GM06990 (cell line): ENCODE results near the gene GOLGA8J.
"Not testable (repeated sequence)": the region's sequence is repeated elsewhere in the genome, so short reads cannot be mapped to it uniquely, and the experiment has no call there.

Source experiments
- DNase-seq: peaks from one replicate; pipeline ENCODE4 v3.0.0-alpha.2; 2011; ENCODE audit not compliant: insufficient read length; ENCODE audit errors: extremely low read depth
- H3K27me3 ChIP-seq: replicated peaks from 2 replicates; pipeline ENCODE4 v1.6.0; 2011; ENCODE audit warnings: low read length; ENCODE audit not compliant: control insufficient read depth, insufficient read depth
- H3K36me3 ChIP-seq: 2 replicates; pipeline ENCODE4 v1.5.1; 2011; ENCODE audit warnings: low read length; ENCODE audit not compliant: control insufficient read depth, insufficient read depth
- H3K4me3 ChIP-seq: replicated peaks from 2 replicates; pipeline ENCODE4 v1.5.1; 2011; ENCODE audit warnings: low read depth, mild to moderate bottlenecking, control low read depth, low read length
- CTCF ChIP-seq: IDR thresholded peaks from 2 replicates; pipeline ENCODE4 v1.5.1; 2011; ENCODE audit warnings: low read length, control low read depth, mild to moderate bottlenecking, inconsistent platforms; ENCODE audit not compliant: insufficient read depth, poor library complexity, severe bottlenecking

GOLGA8J gene

GRCh38 chr15:30041868-30042267 lies 40.9 kb upstream of the GOLGA8J start:
- DNase-seq = no peak
- TF ChIP-seq CTCF = no peak
- Histone ChIP-seq H3K36me3 (no peaks in the 10 kb centered on the region), H3K4me3 (no peak overlapping the region), H3K27me3 (no peaks in the 10 kb centered on the region)

DNA sequence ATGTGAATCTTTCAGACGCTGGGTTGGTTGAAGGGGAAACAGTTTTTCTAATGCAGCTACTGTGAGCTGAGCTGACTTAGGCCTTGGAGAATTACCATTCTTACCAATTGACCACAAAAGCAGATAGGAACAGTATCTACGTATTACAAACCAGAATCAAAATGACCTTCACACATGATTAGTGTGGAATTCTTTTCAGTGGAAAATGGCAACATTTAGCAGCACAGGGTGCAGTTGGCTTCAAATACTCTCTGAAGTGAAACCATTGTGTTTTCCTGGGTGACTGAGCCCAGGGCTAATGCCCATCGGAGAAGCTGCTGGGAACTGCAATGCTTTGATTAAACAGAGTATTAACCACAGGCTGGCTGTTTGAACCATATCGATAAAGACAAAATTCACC lies 40.2 kb upstream of the GOLGA8J start:
- no peak for DNase-seq
- Histone ChIP-seq H3K36me3 (no peaks in the 10 kb centered on the region), H3K4me3 (no peak overlapping the region), H3K27me3 (no peaks in the 10 kb centered on the region)
- no peak for TF ChIP-seq CTCF

GRCh38 chr15:30043211-30043655 lies 39.5 kb upstream of the GOLGA8J start:
- H3K4me3 ChIP-seq = no peak overlapping the region
- no peaks in the 10 kb centered on the region for H3K36me3 ChIP-seq
- DNase-seq = no peak
- no peak for TF ChIP-seq CTCF
- H3K27me3 ChIP-seq = no peaks in the 10 kb centered on the region

DNA sequence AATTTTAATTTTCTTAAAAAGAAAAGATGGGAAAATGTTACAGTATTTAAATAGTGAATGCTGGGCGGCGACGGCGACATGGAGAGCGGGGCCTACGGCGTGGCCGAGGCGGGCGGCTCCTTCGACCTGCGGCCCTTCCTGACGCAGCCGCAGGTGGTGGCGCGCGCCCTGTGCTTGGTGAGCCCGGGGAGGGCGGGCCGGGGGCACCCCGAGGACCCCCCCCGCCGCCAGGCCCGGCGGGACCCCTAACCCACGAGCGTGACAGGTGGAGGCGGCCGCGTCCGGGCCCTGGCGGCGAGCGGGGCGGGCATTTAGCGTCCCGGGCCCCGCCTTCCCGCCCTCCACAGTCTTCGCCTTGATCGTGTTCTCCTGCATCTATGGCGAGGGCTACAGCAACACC lies 38.4 kb upstream of the GOLGA8J start:
- TF ChIP-seq CTCF = no peak
- Histone ChIP-seq H3K36me3 (no peaks in the 10 kb centered on the region), H3K4me3 (no peak overlapping the region), H3K27me3 (no peaks in the 10 kb centered on the region)
- no peak for DNase-seq

DNA sequence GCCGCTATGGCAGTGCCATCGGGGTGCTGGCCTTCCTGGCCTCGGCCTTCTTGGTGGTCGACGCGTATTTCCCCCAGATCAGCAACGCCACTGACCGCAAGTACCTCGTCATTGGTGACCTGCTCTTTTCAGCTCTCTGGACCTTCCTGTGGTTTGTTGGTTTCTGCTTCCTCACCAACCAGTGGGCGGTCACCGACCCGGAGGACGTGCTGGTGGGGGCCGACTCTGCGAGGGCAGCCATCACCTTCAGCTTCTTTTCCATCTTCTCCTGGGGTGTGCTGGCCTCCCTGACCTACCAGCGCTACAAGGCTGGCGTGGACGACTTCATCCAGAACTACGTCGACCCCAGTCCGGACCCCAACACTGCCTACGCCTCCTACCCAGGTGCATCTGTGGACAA lies 37.9 kb upstream of the GOLGA8J start:
- H3K36me3 ChIP-seq, H3K27me3 ChIP-seq, DNase-seq, H3K4me3 ChIP-seq: not testable (repeated sequence)

DNA sequence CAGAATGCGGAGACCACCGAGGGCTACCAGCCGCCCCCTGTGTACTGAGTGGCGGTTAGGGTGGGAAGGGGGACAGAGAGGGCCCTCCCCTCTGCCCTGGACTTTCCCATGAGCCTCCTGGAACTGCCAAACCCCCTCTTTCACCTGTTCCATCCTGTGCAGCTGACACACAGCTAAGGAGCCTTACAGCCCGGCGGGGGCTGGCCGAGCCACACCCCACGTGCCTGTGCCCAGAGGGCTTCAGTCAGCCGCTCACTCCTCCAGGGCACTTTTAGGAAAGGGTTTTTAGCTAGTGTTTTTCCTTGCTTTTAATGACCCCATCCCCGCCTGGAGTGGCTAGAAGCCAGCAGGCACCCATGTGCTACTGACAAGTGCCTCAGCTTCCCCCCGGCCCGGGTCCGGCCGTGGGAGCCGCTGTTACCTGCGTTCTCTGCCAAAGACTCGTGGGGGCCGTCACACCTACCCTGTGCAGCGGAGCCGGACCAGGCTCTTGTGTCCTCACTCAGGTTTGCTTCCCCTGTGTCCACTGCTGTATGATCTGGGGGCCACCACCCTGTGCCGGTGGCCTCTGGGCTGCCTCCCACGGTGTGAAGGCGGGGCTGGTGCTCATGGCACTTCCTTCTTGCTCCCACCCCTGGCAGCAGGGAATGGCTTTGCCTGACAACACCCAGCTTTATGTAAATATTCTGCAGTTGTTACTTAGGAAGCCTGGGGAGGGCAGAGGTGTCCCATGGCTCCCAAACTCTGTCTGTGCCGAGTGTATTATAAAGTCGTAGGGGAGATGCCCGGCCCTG lies 37.3 kb upstream of the GOLGA8J start:
- not testable (repeated sequence) for H3K36me3 ChIP-seq, H3K27me3 ChIP-seq, DNase-seq, H3K4me3 ChIP-seq

DNA sequence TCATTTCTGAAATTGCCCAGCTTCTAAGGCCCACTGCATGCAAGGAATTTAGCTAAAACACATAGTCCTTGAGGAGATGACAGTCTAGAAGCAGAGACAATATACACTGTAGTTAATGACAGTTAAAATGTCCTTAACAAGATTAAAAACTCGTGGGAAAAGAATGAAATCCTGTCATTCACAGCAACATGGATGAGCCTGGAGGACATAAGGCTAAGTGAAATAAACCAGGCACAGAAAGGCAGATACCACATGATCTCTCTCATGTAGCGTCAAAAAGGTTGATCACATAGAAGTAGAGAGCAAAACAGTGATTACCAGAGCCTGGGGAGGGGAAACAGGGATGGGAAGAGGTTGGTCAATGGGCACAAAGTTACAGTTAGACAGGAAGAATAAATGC lies 36.3 kb upstream of the GOLGA8J start:
- no peak for DNase-seq
- Histone ChIP-seq H3K36me3 (no peaks in the 10 kb centered on the region), H3K4me3 (no peak overlapping the region), H3K27me3 (no peaks in the 10 kb centered on the region)
- no peak for TF ChIP-seq CTCF
